Measurements from ENCODE around the gene MTM1. TPM values are rescaled to one million over a fixed set of nuclear protein-coding genes. Genes with fewer than 3 reads are reported as not detected.

The MTM1 gene
- total and polyA plus RNA-seq, 4 donors = 13.2 to 26.7 (median 16.2) TPM

- DNase-seq (ENCODE audit: low read depth in 4 of 6, low spot score in 6 of 6) = no peak
- Histone ChIP-seq H3K27me3 (ENCODE audit: control insufficient read depth, insufficient read depth, low read length) (no peaks in the 10 kb centered on the region), H3K4me1 (ENCODE audit: control insufficient read depth, insufficient read depth, low read length) (peaks cover 16% of the 10 kb centered on the region), H3K9me3 (ENCODE audit: control insufficient read depth, insufficient read depth, low read length) (no peaks in the 10 kb centered on the region), H3K27ac (ENCODE audit: low read depth, low read length) (no peak overlapping the region), H3K36me3 (ENCODE audit: control insufficient read depth, insufficient read depth, low read length) (no peaks in the 10 kb centered on the region), H3K4me3 (ENCODE audit: low read depth, low read length) (no peak overlapping the region)
- WGBS (ENCODE audit: insufficient coverage) = 100% methylated on average over 1 of the region's 3 CpGs
Observed at GRCh38 chrX:150570512-150570911, 2.1 kb downstream of the MTM1 start.

DNA sequence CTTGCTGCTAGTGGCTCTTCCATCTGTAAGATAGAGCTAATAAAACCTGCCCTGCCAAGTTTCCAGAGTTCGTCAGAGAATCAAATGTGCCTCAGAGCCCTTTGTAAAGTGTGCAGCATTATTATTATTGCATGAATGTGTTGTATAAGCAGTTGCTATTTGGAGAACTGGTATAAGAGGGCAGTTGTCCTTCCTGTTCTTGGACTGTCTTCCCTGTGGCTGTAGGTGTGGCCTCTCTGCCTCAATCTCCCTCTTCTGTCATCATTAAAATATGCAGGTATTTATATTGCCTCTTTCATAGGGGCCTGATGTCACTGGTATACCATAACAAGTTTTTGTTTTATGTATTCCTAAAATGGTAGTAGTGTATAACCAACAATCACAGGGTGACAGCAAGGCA, 3.8 kb downstream of the MTM1 start:
- DNase-seq (ENCODE audit: low read depth in 4 of 6, low spot score in 6 of 6) = no peak
- Histone ChIP-seq H3K4me1 (ENCODE audit: control insufficient read depth, insufficient read depth, low read length) (peaks cover 6% of the 10 kb centered on the region), H3K9me3 (ENCODE audit: control insufficient read depth, insufficient read depth, low read length) (no peaks in the 10 kb centered on the region), H3K27ac (ENCODE audit: low read depth, low read length) (no peak overlapping the region), H3K27me3 (ENCODE audit: control insufficient read depth, insufficient read depth, low read length) (no peaks in the 10 kb centered on the region), H3K4me3 (ENCODE audit: low read depth, low read length) (no peak overlapping the region), H3K36me3 (ENCODE audit: control insufficient read depth, insufficient read depth, low read length) (no peaks in the 10 kb centered on the region)
- 60% methylated on average over 1 of the region's 1 CpG for WGBS (ENCODE audit: insufficient coverage)

DNA sequence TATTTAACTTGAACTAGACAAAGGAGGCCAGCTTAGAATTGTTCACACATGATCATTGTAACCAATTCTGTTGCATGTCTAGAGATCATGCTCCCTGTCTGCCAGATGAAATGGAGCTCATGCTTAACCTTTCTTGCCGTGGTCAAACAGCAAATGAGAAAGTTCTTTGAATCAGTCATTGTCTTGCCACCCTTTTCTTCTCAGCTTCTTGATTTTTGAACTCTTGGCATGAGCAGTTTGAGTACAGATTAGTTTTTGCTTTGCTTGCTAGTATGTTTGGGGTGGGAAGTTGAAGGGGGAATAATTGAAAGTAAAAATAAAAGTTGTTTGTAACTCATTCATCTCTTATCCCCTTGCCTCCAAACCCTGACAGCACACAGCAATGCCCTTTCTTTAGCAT, 4.7 kb downstream of the MTM1 start:
- DNase-seq (ENCODE audit: low read depth in 4 of 6, low spot score in 6 of 6) = no peak
- Histone ChIP-seq H3K4me3 (ENCODE audit: low read depth, low read length) (no peak overlapping the region), H3K9me3 (ENCODE audit: control insufficient read depth, insufficient read depth, low read length) (no peaks in the 10 kb centered on the region), H3K27ac (ENCODE audit: low read depth, low read length) (no peak overlapping the region), H3K36me3 (ENCODE audit: control insufficient read depth, insufficient read depth, low read length) (no peaks in the 10 kb centered on the region), H3K4me1 (ENCODE audit: control insufficient read depth, insufficient read depth, low read length) (no peaks in the 10 kb centered on the region), H3K27me3 (ENCODE audit: control insufficient read depth, insufficient read depth, low read length) (no peaks in the 10 kb centered on the region)
- WGBS (ENCODE audit: insufficient coverage) = no CpG with 5 or more reads among the region's 1 CpG

GRCh38 chrX:150573702-150574101, 5.3 kb downstream of the MTM1 start:
- Histone ChIP-seq H3K9me3 (ENCODE audit: control insufficient read depth, insufficient read depth, low read length) (no peaks in the 10 kb centered on the region), H3K27me3 (ENCODE audit: control insufficient read depth, insufficient read depth, low read length) (no peaks in the 10 kb centered on the region), H3K4me1 (ENCODE audit: control insufficient read depth, insufficient read depth, low read length) (no peaks in the 10 kb centered on the region), H3K4me3 (ENCODE audit: low read depth, low read length) (no peak overlapping the region), H3K27ac (ENCODE audit: low read depth, low read length) (no peak overlapping the region), H3K36me3 (ENCODE audit: control insufficient read depth, insufficient read depth, low read length) (no peaks in the 10 kb centered on the region)
- 54% methylated on average over 4 of the region's 4 CpGs for WGBS (ENCODE audit: insufficient coverage)
- DNase-seq (ENCODE audit: low read depth in 4 of 6, low spot score in 6 of 6) = no peak

DNA sequence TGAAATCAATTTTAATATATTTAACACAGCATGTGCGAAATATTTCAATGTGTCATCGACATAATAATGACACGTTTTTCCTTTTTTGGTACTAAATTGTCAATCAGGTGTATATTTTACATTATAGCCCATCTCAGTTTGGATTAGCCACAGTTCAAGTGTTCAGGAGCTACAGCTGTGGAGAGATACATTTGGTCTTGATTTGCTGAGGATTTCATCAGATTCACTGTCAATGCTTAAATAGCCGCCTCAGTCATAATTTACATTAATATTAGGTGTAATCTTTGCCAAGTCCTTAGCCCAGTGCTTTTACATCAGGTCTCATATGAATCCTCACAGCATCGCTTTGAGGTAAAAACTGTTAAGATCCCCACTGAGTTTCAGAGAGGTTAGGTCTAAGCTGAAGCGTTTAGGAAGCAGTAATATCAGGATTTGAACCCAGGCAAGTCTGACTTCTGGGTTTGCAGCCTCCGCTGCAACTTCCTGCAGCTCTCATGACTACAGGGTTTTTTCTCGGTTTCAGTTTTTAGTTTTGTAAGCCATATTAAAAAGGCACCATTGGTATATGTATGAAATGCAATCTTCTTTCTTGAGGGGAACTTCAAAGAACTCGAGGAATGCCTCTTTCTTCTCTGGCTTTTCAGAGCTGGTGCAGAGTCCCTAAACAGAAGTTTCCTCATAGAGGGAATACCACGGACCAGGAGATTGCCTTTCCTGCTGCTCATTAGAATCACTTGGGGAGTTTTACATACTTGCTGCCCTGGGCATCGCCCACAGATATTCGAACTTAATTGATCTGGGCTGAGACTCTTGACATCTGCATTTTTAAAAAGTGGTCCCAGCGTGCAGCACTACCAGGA, 6.4 kb downstream of the MTM1 start:
- H3K27me3 ChIP-seq (ENCODE audit: control insufficient read depth, insufficient read depth, low read length) = no peaks in the 10 kb centered on the region
- H3K4me1 ChIP-seq (ENCODE audit: control insufficient read depth, insufficient read depth, low read length) = no peaks in the 10 kb centered on the region
- H3K36me3 ChIP-seq (ENCODE audit: control insufficient read depth, insufficient read depth, low read length) = no peaks in the 10 kb centered on the region
- H3K9me3 ChIP-seq (ENCODE audit: control insufficient read depth, insufficient read depth, low read length) = no peaks in the 10 kb centered on the region
- no peak overlapping the region for H3K4me3 ChIP-seq (ENCODE audit: low read depth, low read length)
- no peak overlapping the region for H3K27ac ChIP-seq (ENCODE audit: low read depth, low read length)
- DNase-seq (ENCODE audit: low read depth in 4 of 6, low spot score in 6 of 6) = no peak
- 37% methylated on average over 8 of the region's 13 CpGs for WGBS (ENCODE audit: insufficient coverage)

DNA sequence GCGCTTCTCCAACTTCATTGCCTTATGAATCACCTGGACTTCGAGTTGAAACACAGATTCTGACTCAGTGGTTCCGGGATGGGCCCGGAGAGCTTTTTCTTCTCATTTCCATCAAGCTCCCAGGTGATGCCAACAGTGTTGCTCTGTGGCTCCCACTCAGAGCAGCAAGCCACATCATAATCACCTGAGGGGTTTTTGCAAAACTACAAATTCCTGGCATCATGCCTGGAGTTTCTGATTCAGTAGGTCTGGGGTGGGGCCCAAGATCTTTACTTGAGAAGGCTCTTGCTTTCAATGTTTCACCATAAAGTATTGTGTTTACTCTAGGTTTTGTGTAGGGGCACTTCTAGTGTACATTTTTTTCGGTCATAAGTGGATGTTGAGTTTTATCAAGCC, 7.0 kb downstream of the MTM1 start:
- WGBS (ENCODE audit: insufficient coverage) = 60% methylated on average over 4 of the region's 5 CpGs
- Histone ChIP-seq H3K9me3 (ENCODE audit: control insufficient read depth, insufficient read depth, low read length) (no peaks in the 10 kb centered on the region), H3K27me3 (ENCODE audit: control insufficient read depth, insufficient read depth, low read length) (no peaks in the 10 kb centered on the region), H3K4me1 (ENCODE audit: control insufficient read depth, insufficient read depth, low read length) (no peaks in the 10 kb centered on the region), H3K27ac (ENCODE audit: low read depth, low read length) (no peak overlapping the region), H3K4me3 (ENCODE audit: low read depth, low read length) (no peak overlapping the region), H3K36me3 (ENCODE audit: control insufficient read depth, insufficient read depth, low read length) (no peaks in the 10 kb centered on the region)
- no peak for DNase-seq (ENCODE audit: low read depth in 4 of 6, low spot score in 6 of 6)

DNA sequence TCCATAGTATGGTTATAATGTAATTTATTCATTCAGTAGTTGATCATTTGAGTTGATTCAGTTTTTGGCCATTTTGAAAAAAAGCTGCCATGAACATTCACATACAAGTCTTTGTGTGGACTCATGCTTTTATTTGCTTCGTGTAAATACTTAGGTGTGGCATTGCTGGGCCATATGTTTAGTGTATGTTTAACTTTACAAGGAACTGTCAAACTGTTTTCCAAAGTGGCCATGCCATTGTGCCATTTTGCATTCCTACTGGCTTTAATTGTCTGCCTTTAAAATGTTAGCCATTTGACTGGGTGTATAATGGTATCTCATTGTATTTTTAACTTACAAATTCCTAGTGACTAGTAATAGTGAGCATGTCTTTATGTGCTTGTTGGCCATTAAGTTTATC, 8.8 kb downstream of the MTM1 start:
- DNase-seq (ENCODE audit: low read depth in 4 of 6, low spot score in 6 of 6) = no peak
- Histone ChIP-seq H3K4me1 (ENCODE audit: control insufficient read depth, insufficient read depth, low read length) (no peaks in the 10 kb centered on the region), H3K27me3 (ENCODE audit: control insufficient read depth, insufficient read depth, low read length) (no peaks in the 10 kb centered on the region), H3K36me3 (ENCODE audit: control insufficient read depth, insufficient read depth, low read length) (no peaks in the 10 kb centered on the region), H3K4me3 (ENCODE audit: low read depth, low read length) (no peak overlapping the region), H3K9me3 (ENCODE audit: control insufficient read depth, insufficient read depth, low read length) (no peaks in the 10 kb centered on the region), H3K27ac (ENCODE audit: low read depth, low read length) (no peak overlapping the region)
- no CpG with 5 or more reads among the region's 1 CpG for WGBS (ENCODE audit: insufficient coverage)

DNA sequence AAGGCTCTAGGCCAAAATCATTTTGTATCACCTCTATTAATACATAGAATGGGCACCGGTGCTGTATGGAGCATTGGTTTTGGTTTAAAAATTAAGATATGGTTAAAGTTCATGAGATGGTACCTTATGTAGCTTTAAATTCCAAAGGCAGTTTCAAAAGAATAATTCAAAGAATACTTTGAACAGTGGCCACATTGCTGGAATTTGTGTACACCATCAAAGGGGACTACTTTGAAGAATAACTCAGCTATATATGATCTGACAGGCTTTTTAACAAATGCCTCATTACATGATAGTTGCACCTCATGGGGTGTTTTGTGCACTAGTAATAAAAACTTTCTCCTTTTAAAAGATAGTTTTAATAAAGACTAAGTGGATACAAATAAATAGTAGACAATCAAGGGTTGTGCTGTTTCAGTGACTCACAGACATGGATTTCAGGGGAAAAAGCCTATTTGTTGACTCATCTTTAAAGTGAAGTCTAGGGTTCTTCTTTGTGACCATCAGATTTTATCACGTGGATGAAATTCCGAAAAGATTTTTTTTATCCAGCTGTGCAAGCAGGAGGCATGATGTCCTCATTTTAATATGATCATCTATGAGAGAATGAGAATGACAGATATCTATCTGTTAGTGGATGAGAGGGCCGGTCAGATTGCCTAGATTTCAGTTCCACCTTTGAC, 12.8 kb downstream of the MTM1 start:
- Histone ChIP-seq H3K27ac (ENCODE audit: low read depth, low read length) (no peak overlapping the region), H3K4me1 (ENCODE audit: control insufficient read depth, insufficient read depth, low read length) (no peaks in the 10 kb centered on the region), H3K27me3 (ENCODE audit: control insufficient read depth, insufficient read depth, low read length) (no peaks in the 10 kb centered on the region), H3K9me3 (ENCODE audit: control insufficient read depth, insufficient read depth, low read length) (no peaks in the 10 kb centered on the region), H3K4me3 (ENCODE audit: low read depth, low read length) (no peak overlapping the region), H3K36me3 (ENCODE audit: control insufficient read depth, insufficient read depth, low read length) (no peaks in the 10 kb centered on the region)
- no peak for DNase-seq (ENCODE audit: low read depth in 4 of 6, low spot score in 6 of 6)
- WGBS (ENCODE audit: insufficient coverage) = 60% methylated on average over 1 of the region's 4 CpGs

DNA sequence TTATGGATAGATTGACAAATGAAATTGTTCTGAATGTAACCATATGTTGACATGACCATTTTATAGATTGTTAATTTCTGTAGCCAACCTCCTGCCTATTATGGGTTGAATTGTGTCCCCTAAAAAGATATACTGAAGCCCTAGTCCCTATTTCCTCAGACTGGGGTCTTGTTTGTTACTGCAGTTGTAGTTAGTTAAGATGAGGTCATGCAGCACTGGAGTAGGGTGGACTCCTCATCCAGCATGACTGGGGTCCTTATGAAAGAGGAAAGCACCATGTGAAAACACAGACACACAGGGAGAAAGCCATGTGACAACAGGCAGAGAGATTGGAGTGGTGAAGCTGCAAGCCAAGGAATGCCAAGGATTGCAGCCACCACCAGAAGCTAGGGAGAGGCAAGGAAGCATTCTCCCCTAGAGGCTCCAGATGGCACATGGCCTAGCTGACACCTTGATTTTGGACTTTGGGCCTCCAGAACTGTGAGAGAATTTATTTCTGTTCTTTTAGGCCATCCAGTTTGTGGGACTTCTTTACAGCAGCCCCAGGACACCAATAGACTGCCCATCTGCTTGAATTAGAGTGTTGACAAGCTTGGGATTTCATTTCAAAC, 14.0 kb downstream of the MTM1 start:
- Histone ChIP-seq H3K27me3 (ENCODE audit: control insufficient read depth, insufficient read depth, low read length) (no peaks in the 10 kb centered on the region), H3K27ac (ENCODE audit: low read depth, low read length) (no peak overlapping the region)

More for the DNA sequence above, 14.0 kb downstream of the MTM1 start:
- Histone ChIP-seq H3K4me1 (ENCODE audit: control insufficient read depth, insufficient read depth, low read length) (no peaks in the 10 kb centered on the region), H3K4me3 (ENCODE audit: low read depth, low read length) (no peak overlapping the region), H3K36me3 (ENCODE audit: control insufficient read depth, insufficient read depth, low read length) (no peaks in the 10 kb centered on the region), H3K9me3 (ENCODE audit: control insufficient read depth, insufficient read depth, low read length) (no peaks in the 10 kb centered on the region)
- DNase-seq (ENCODE audit: low read depth in 4 of 6, low spot score in 6 of 6) = no peak
